C4-2B (cell line): ENCODE data around the gene METTL26.

Experiments
- H3K27ac ChIP-seq: fragments of 450-650 bp; 2 replicates; pipeline ENCODE4 v1.5.1; 2017
- ZFX ChIP-seq: fragments of 450-650 bp; IDR thresholded peaks from 2 replicates; pipeline ENCODE4 v1.6.1; 2017
- TF ChIP-seq, protein P1 (sequence below): fragments of 450-650 bp; conservative IDR thresholded peaks from 2 replicates; pipeline ENCODE4 v1.5.1; 2017; ENCODE audit warnings: mild to moderate bottlenecking

The METTL26 gene

DNA sequence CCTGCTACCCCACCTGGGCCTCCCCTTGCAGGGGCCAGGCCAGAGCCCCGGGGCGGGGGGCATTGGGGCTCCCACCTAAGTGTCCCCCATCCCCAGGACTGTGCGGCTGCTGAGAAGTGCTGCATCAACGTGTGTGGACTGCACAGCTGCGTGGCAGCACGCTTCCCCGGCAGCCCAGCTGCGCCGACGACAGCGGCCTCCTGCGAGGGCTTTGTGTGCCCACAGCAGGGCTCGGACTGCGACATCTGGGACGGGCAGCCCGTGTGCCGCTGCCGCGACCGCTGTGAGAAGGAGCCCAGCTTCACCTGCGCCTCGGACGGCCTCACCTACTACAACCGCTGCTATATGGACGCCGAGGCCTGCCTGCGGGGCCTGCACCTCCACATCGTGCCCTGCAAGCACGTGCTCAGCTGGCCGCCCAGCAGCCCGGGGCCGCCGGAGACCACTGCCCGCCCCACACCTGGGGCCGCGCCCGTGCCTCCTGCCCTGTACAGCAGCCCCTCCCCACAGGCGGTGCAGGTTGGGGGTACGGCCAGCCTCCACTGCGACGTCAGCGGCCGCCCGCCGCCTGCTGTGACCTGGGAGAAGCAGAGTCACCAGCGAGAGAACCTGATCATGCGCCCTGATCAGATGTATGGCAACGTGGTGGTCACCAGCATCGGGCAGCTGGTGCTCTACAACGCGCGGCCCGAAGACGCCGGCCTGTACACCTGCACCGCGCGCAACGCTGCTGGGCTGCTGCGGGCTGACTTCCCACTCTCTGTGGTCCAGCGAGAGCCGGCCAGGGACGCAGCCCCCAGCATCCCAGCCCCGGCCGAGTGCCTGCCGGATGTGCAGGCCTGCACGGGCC, 3.4 kb downstream of the METTL26 start:
- TF ChIP-seq, protein P1, sequence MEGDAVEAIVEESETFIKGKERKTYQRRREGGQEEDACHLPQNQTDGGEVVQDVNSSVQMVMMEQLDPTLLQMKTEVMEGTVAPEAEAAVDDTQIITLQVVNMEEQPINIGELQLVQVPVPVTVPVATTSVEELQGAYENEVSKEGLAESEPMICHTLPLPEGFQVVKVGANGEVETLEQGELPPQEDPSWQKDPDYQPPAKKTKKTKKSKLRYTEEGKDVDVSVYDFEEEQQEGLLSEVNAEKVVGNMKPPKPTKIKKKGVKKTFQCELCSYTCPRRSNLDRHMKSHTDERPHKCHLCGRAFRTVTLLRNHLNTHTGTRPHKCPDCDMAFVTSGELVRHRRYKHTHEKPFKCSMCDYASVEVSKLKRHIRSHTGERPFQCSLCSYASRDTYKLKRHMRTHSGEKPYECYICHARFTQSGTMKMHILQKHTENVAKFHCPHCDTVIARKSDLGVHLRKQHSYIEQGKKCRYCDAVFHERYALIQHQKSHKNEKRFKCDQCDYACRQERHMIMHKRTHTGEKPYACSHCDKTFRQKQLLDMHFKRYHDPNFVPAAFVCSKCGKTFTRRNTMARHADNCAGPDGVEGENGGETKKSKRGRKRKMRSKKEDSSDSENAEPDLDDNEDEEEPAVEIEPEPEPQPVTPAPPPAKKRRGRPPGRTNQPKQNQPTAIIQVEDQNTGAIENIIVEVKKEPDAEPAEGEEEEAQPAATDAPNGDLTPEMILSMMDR = no peak
- TF ChIP-seq ZFX = no peak

DNA sequence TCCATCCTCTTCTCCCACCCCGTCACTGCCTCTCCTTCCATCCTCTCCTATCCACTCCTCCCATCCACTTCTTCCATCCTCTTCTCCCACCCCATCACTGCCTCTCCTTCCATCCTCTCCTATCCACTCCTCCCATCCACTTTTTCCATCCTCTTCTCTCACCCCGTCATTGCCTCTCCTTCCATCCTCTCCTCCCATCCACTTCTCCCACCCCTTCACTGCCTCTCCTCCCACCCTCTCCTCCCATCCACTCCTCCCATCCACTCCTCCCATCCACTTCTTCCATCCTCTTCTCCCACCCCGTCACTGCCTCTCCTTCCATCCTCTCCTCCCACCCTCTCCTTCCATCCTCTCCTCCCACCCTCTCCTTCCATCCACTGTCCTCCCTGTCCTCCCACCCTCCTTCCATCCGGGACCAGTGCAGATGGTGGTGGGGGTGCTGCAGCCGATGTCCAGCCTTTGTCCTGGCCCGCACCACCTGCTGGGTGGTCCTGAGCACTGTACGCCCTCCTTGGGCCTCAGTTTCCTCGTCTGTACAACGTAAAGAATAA, 4.2 kb downstream of the METTL26 start:
- no peak overlapping the region for H3K27ac ChIP-seq
- no peak for TF ChIP-seq ZFX
- TF ChIP-seq, protein P1 = no peak

More for the DNA sequence above, 3.4 kb downstream of the METTL26 start:
- H3K27ac ChIP-seq = no peak overlapping the region

DNA sequence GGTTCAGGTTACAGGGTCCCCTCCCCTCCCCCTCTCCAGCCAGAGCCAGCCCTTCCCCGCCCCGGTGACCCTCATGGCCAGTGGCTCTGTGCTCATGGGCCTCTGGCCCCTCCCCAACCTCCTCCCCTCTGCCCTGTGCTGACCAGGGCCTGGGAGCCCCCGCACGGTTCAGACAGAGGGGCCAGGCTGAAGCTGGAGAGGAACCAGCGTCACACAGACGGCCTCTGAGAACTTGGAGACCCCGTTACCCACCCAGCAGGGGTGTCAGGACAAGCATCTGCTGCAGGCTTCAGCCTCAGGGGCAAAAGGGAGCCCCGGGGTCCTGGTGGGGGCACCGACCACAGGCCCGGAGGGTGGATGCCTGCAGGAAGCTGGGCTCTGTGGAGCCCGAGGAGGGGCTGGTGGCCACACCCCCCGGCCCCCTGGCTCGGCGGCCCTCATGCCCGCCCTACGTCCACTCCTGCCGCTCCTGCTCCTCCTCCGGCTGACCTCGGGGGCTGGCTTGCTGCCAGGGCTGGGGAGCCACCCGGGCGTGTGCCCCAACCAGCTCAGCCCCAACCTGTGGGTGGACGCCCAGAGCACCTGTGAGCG, 5.2 kb downstream of the METTL26 start, which contains the start of gene WFIKKN1:
TSS of gene WFIKKN1 (plus strand) at position 171 of the 591 bp plus-strand sequence. CDS start at position 440, 269 bp downstream.
- TF ChIP-seq ZFX = no peak
- TF ChIP-seq, protein P1 = no peak

DNA sequence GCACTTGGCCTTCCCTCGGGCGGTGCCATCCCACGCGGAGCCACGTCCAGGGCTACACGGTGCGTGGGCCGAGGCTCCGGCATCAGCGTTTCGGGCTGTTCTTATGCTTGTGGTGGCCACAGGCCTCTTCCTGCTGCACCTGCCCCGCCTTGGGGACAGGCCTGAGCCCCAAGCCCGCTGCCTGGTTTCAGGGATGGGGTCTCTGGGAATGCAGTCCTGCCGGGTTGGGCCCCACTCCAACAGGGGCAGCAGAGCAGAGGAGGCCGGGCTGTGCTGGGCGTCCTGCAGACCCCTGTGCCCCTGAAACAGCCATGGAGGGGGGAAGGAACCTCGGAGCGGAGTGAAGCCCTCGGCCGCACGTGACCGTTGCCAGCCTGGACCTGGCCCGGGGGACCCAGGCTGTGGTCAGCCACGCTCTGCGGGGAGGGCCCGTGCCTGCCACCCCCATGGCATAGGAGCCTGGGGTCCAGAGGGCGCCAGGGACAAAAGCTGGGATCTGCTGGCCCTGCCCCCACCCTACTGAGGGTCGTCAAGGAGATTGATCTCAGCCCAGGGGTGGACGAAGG, 5.8 kb downstream of the METTL26 start:
- H3K27ac ChIP-seq = no peak overlapping the region

More for the DNA sequence above, 5.2 kb downstream of the METTL26 start, which contains the start of gene WFIKKN1:
- no peak within 1 kb of the TSS for H3K27ac ChIP-seq

DNA sequence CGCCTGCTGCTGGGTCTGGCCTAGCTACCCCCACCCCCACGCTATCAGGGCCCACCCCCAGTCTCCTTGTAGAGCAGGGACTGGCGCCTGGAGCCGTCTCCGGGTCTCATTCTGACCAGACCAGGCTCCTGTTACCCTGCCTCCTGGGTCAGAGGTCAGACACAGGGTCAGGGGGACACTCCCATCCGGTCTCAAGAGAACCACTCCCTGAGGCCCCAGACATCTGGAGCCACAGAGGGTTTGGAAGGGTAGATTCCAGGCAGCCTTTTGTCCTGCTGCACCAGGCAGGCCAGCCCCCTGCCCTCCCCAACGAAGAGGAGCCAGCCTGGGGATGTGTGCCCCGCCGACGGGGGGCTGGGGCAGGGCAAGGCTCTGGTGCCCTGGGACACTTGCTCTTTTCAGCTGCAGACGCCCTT, 6.3 kb downstream of the METTL26 start:
- H3K27ac ChIP-seq = no peak overlapping the region
- no peak for TF ChIP-seq ZFX
- TF ChIP-seq, protein P1 = no peak

More for the DNA sequence above, 5.8 kb downstream of the METTL26 start:
- TF ChIP-seq, protein P1 = no peak
- TF ChIP-seq ZFX = no peak

DNA sequence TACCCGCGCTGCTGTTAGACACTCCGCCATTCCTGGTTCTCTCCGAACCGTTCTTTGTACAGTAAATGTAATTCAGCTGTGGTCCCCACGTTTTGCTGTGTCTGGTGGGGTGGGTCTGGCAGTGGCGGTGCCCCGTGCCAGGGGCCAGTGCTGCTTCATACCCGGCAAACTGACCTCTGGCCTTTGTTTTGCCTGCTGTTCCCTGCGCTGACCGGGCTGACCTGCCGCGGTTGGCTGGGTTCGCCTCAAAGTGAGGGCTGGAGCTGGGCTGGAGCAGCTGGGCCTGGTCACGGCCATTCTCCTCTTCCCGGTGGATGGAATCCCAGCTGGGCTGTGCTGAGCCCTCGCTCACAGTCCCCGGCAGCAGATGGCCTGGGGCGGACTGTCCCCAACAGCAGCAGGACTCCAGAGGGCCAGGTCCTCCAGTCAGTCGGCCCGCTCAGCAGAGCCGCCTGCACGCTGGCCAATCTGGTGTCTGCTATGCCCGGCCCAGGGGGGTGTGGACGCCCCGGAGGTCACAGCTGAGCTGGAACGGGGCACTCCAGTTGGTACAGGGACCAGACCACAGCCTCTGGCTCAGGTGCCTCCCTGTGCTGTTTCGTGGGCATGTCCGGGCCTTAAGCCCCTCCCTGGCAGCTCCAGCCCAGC, 6.8 kb downstream of the METTL26 start:
- H3K27ac ChIP-seq = no peak overlapping the region

More for the DNA sequence above, 6.8 kb downstream of the METTL26 start:
- TF ChIP-seq ZFX = no peak
- TF ChIP-seq, protein P1 = no peak
